HepG2 (cell line): Measurements from ENCODE around the gene MYH7B. TPM values are rescaled to one million over a fixed set of nuclear protein-coding genes. Genes with fewer than 3 reads are reported as not detected.

Source experiments
- ARHGAP35 ChIP-seq: sonication (generic); formaldehyde crosslinking; IDR thresholded peaks from 2 replicates; pipeline ENCODE4 v1.9.0; 2022; ENCODE audit warnings: mild to moderate bottlenecking, inconsistent platforms, moderate library complexity, missing genetic modification reagents, borderline replicate concordance
- CCAR2 ChIP-seq: fragments of 200-400 bp; formaldehyde crosslinking; optimal IDR thresholded peaks from 2 replicates; pipeline ENCODE3; 2018; ENCODE audit warnings: low read depth, mild to moderate bottlenecking, low read length, moderate library complexity
- CCDC6 ChIP-seq: sonication (generic); formaldehyde crosslinking; IDR thresholded peaks from 2 replicates; pipeline ENCODE4 v1.8.1; 2022; ENCODE audit warnings: mild to moderate bottlenecking, missing genetic modification reagents, moderate library complexity
- DPF2 ChIP-seq: sonication (generic); formaldehyde crosslinking; IDR thresholded peaks from 2 replicates; pipeline ENCODE4 v1.4.0; 2020; ENCODE audit warnings: mild to moderate bottlenecking, low read depth, missing genetic modification reagents, borderline replicate concordance
- ELF3 ChIP-seq: IDR thresholded peaks from 2 replicates; pipeline ENCODE4 v1.6.1; 2016; ENCODE audit warnings: missing genetic modification reagents, missing compliant biosample characterization
- FOXA3 ChIP-seq: IDR thresholded peaks from 2 replicates; pipeline ENCODE4 v1.6.1; 2016; ENCODE audit warnings: missing genetic modification reagents, missing compliant biosample characterization
- FOXP1 ChIP-seq, 2 experiments: fragments of 450-650 bp in 1 of 2; IDR thresholded peaks; 2 replicates each; pipeline ENCODE4 v1.6.1; 2017 to 2018; ENCODE audit warnings: antibody characterized with exemption in 1 of 2
- GABPB1 ChIP-seq: IDR thresholded peaks from 2 replicates; pipeline ENCODE4 v1.6.1; 2016; ENCODE audit warnings: mild to moderate bottlenecking, missing genetic modification reagents, moderate library complexity, missing compliant biosample characterization
- MAFF ChIP-seq: IDR thresholded peaks from 2 replicates; pipeline ENCODE4 v1.6.1; 2011; ENCODE audit warnings: low read depth, low read length, improper control_type of control experiment
- MIER2 ChIP-seq: IDR thresholded peaks from 2 replicates; pipeline ENCODE4 v1.6.1; 2016; ENCODE audit warnings: missing biosample characterization, missing genetic modification reagents
- MTF2 ChIP-seq: sonication (generic); formaldehyde crosslinking; IDR thresholded peaks from 2 replicates; pipeline ENCODE4 v1.5.0; 2020; ENCODE audit warnings: missing genetic modification reagents, borderline replicate concordance
- MYNN ChIP-seq: sonication (generic); formaldehyde crosslinking; IDR thresholded peaks from 2 replicates; pipeline ENCODE4 v1.4.0; 2020; ENCODE audit warnings: mild to moderate bottlenecking, low read depth, missing genetic modification reagents
- NR0B2 ChIP-seq: sonication (generic); formaldehyde crosslinking; IDR thresholded peaks from 2 replicates; pipeline ENCODE4 v1.4.0; 2020; ENCODE audit warnings: mild to moderate bottlenecking, missing genetic modification reagents
- NR2F6 ChIP-seq, 2 experiments: IDR thresholded peaks; 2 replicates each; pipeline ENCODE4 v1.6.1; 2016; ENCODE audit warnings: antibody characterized with exemption in 1 of 2, mild to moderate bottlenecking in 1 of 2
- SP4 ChIP-seq: sonication (generic); formaldehyde crosslinking; IDR thresholded peaks from 2 replicates; pipeline ENCODE4 v1.8.1; 2023; ENCODE audit warnings: mild to moderate bottlenecking, missing genetic modification reagents
- TMF1 ChIP-seq: sonication (generic); formaldehyde crosslinking; IDR thresholded peaks from 2 replicates; pipeline ENCODE4 v1.8.1; 2022; ENCODE audit warnings: low read depth, missing genetic modification reagents
- TRIM24 ChIP-seq: sonication (generic); formaldehyde crosslinking; IDR thresholded peaks from 2 replicates; pipeline ENCODE4 v1.8.0; 2022; ENCODE audit warnings: mild to moderate bottlenecking, missing genetic modification reagents
- ZBED4 ChIP-seq: sonication (generic); formaldehyde crosslinking; IDR thresholded peaks from 2 replicates; pipeline ENCODE4 v1.4.0; 2020; ENCODE audit warnings: missing genetic modification reagents, borderline replicate concordance
- ZMYM2 ChIP-seq: sonication (generic); formaldehyde crosslinking; IDR thresholded peaks from 2 replicates; pipeline ENCODE4 v1.8.0; 2022; ENCODE audit warnings: mild to moderate bottlenecking, missing genetic modification reagents
- ZNF274 ChIP-seq: sonication (generic); formaldehyde crosslinking; IDR thresholded peaks from 2 replicates; pipeline ENCODE4 v1.5.1; 2020; ENCODE audit warnings: mild to moderate bottlenecking, missing genetic modification reagents
- ZNF280B ChIP-seq: sonication (generic); formaldehyde crosslinking; IDR thresholded peaks from 2 replicates; pipeline ENCODE4 v1.5.0; 2020; ENCODE audit warnings: missing genetic modification reagents, mild to moderate bottlenecking, borderline replicate concordance
- ZNF317 ChIP-seq: sonication (generic); formaldehyde crosslinking; IDR thresholded peaks from 2 replicates; pipeline ENCODE4 v1.5.0; 2020; ENCODE audit warnings: mild to moderate bottlenecking, missing genetic modification reagents
- ZNF501 ChIP-seq: sonication (generic); formaldehyde crosslinking; IDR thresholded peaks from 2 replicates; pipeline ENCODE4 v1.5.1; 2020; ENCODE audit warnings: mild to moderate bottlenecking, moderate library complexity, missing genetic modification reagents
- ZNF776 ChIP-seq: sonication (generic); formaldehyde crosslinking; IDR thresholded peaks from 2 replicates; pipeline ENCODE4 v1.4.0; 2020; ENCODE audit warnings: mild to moderate bottlenecking, missing genetic modification reagents
- ZSCAN12 ChIP-seq: sonication (generic); formaldehyde crosslinking; IDR thresholded peaks from 2 replicates; pipeline ENCODE4 v1.9.0; 2021; ENCODE audit warnings: mild to moderate bottlenecking, missing genetic modification reagents
- ZSCAN22 ChIP-seq: sonication (generic); formaldehyde crosslinking; IDR thresholded peaks from 2 replicates; pipeline ENCODE4 v1.4.0; 2020; ENCODE audit warnings: mild to moderate bottlenecking, missing genetic modification reagents
- polyA plus RNA-seq, 8 experiments: library from polyadenylated mRNA; depleted of rRNA in 3 of 8; stranded (reverse) in 7 of 8; unstranded in 1 of 8; fragments of >200 nt; fragmentation: Illumina TruSeq in 4 of 8; extraction: Trizol in 4 of 8; gene quantifications; 2 replicates each; pipeline versions ENCODE4 v1.2.1 to v1.2.3, GENCODE V29; 2011 to 2016; ENCODE audit warnings: low read depth in 4 of 8, missing spikeins in 1 of 8, mixed read lengths in 1 of 8; ENCODE audit not compliant: insufficient read depth in 1 of 8
- total RNA-seq, 5 experiments: library from RNA; depleted of rRNA; stranded (reverse); fragments of >200 nt; fragmentation: Illumina TruSeq; extraction: Trizol; gene quantifications; 2 replicates each; pipeline ENCODE4 v1.2.3, GENCODE V29; 2016; ENCODE audit warnings: low read depth in 1 of 5

MYH7B gene
- total and polyA plus RNA-seq, 2 of the 13 experiments (the other 11 are each of a cell fraction or from before 2014, with no cell fraction given), result 0.05 to 0.20 TPM

GRCh38 chr20:34994509-34995131 lies 39.0 kb downstream of the MYH7B start (continued):
- TF ChIP-seq ZNF280B (CRISPR knock-in tag), result no peak; the same call in 1 of the 2 replicates
- TF ChIP-seq ZMYM2 (CRISPR knock-in tag), result peak; percentile 47; the same call in 1 of the 2 replicates
- TF ChIP-seq ARHGAP35 (CRISPR knock-in tag), result no peak
- TF ChIP-seq ZSCAN22 (CRISPR knock-in tag), result no peak
- no peak for TF ChIP-seq ZNF274 (CRISPR knock-in tag)
- no peak for TF ChIP-seq NR0B2 (CRISPR knock-in tag)
- TF ChIP-seq FOXP1 (IDR thresholded peaks at IDR 0.05), result no peak
- TF ChIP-seq FOXP1 (CRISPR knock-in tag; IDR thresholded peaks at IDR 0.05), result no peak
- no peak for TF ChIP-seq ZNF776
- no peak for TF ChIP-seq GABPB1 (CRISPR knock-in tag)
- TF ChIP-seq MAFF, result no peak
- TF ChIP-seq CCAR2, result no peak
- no peak for TF ChIP-seq DPF2 (CRISPR knock-in tag)
- TF ChIP-seq ZNF501 (CRISPR knock-in tag), result peak; percentile 55
- TF ChIP-seq FOXA3 (CRISPR knock-in tag), result 0 out of 2 replicates have a peak, but pooled peaks have one; percentile 42
- TF ChIP-seq ELF3 (CRISPR knock-in tag), result 0 out of 2 replicates have a peak, but pooled peaks have one; percentile 28
- TF ChIP-seq MIER2, result peak; percentile 59; the same call in 1 of the 2 replicates
- TF ChIP-seq MTF2, result peak; percentile 83
- TF ChIP-seq SP4 (CRISPR knock-in tag), result no peak; the same call in 1 of the 2 replicates
- TF ChIP-seq ZNF317 (CRISPR knock-in tag), result no peak
- no peak for TF ChIP-seq ZSCAN12 (CRISPR knock-in tag)
- peak; percentile 86; the same call in 1 of the 2 replicates for TF ChIP-seq TMF1 (CRISPR knock-in tag)
- no peak for TF ChIP-seq MYNN (CRISPR knock-in tag)
- TF ChIP-seq ZBED4 (CRISPR knock-in tag), result no peak
- peak; percentile 20; the same call in 1 of the 2 replicates for TF ChIP-seq TRIM24 (CRISPR knock-in tag)
- no peak for TF ChIP-seq NR2F6 (IDR thresholded peaks at IDR 0.05)
- 0 out of 2 replicates have a peak, but pooled peaks have one; percentile 45 for TF ChIP-seq NR2F6 (CRISPR knock-in tag; IDR thresholded peaks at IDR 0.05)
- no peak for TF ChIP-seq CCDC6
